ENCODE measurements around the gene OSBPL5.

The OSBPL5 gene

GRCh38 chr11:3165152-3165705 is at the start of gene OSBPL5:
TSS of gene OSBPL5 (minus strand) at chr11:3165310. CDS start at chr11:3129148, 36,162 bp downstream.
- peak; percentile 19 for DNase-seq

GRCh38 chr11:3214420-3214699 is 49.2 kb upstream of the OSBPL5 start:
- DNase-seq, result no peak

GRCh38 chr11:3213659-3214419 is 48.7 kb upstream of the OSBPL5 start:
- DNase-seq, result no peak

- no peak for DNase-seq
These were observed 43.2 kb upstream of the OSBPL5 start for GRCh38 chr11:3208272-3208671.

GRCh38 chr11:3207526-3208189 is 42.5 kb upstream of the OSBPL5 start:
- DNase-seq, result no peak

- no peak for DNase-seq
These were observed 41.8 kb upstream of the OSBPL5 start for GRCh38 chr11:3206922-3207204.

- no peak for DNase-seq
These were observed 41.2 kb upstream of the OSBPL5 start for GRCh38 chr11:3206156-3206921.

- DNase-seq, result no peak
These were observed 40.4 kb upstream of the OSBPL5 start for GRCh38 chr11:3205261-3206155.

- no peak for DNase-seq
These were observed 39.3 kb upstream of the OSBPL5 start for GRCh38 chr11:3204141-3205015.

- no peak for DNase-seq
These were observed 38.3 kb upstream of the OSBPL5 start for GRCh38 chr11:3203221-3204043.

- DNase-seq, result no peak
These were observed 37.6 kb upstream of the OSBPL5 start for GRCh38 chr11:3202759-3203158.

- DNase-seq, result no peak
These were observed 37.2 kb upstream of the OSBPL5 start for GRCh38 chr11:3202305-3202704.

GRCh38 chr11:3201677-3202181 is 36.6 kb upstream of the OSBPL5 start:
- DNase-seq, result no peak

- DNase-seq, result no peak
These were observed 36.0 kb upstream of the OSBPL5 start for GRCh38 chr11:3201112-3201581.

GRCh38 chr11:3200388-3201111 is 35.4 kb upstream of the OSBPL5 start:
- no peak for DNase-seq

GRCh38 chr11:3199537-3200295 is 34.6 kb upstream of the OSBPL5 start:
- no peak for DNase-seq

- no peak for DNase-seq
These were observed 33.7 kb upstream of the OSBPL5 start for GRCh38 chr11:3198815-3199214.

GRCh38 chr11:3197878-3198528 is 32.9 kb upstream of the OSBPL5 start:
- no peak for DNase-seq
